ENCODE data around the gene DNAH3.
A peak's percentile ranks its signal among the peaks of the same experiment; 100 is the strongest.
"Not testable (repeated sequence)": the region's sequence is repeated elsewhere in the genome, so short reads cannot be mapped to it uniquely, and the experiment has no call there.

DNAH3 gene

GRCh38 chr16:21116148-21116693, 34.4 kb downstream of the DNAH3 start:
- no peak for FAIRE-seq

- not testable (repeated sequence) for FAIRE-seq
Measured at GRCh38 chr16:21115551-21115950, 35.1 kb downstream of the DNAH3 start.

DNA sequence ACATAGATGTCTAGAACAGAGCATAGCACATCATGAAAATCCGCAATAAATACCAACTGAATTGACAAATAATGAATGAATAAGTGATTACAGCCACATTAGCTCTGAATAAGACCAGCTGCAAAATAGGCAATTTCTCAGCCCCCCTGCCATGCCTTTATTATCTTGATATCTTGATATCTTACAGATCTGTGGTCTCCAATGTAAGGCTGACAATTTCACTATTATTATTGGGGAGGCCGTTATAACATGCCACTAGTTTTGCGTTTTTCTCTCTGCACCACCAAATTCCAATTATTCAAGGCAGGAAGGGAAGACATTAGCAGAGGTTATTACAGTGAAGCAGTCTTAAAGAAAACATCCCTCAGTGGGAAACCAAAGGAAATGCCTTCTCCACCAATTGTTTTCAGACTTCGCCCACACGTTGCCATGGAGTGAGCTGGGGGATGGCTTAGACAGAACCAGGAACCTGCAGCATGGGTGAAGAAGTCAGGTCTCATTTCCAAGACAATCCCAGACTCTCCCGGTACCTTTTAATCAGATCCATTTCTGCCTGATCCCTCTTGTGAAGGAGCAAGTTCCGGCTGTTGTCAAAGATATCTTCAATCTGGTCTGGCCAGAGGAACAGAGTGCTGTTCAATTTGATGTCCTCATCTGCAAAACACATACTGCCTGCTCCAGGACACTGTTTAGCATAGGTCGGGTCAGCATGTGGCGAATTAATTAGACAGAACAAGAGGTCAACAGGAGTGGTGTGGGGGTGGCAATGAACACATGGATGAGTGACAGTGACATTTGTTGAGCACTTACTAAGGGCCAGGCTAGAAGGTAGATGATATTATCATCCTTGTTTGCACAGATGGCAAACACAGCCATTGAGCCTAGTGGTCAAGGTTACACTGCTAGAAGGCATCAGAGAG, 46.4 kb downstream of the DNAH3 start:
- no peak for FAIRE-seq

- FAIRE-seq: no peak
Measured at GRCh38 chr16:21101631-21102420, 48.8 kb downstream of the DNAH3 start.

DNA sequence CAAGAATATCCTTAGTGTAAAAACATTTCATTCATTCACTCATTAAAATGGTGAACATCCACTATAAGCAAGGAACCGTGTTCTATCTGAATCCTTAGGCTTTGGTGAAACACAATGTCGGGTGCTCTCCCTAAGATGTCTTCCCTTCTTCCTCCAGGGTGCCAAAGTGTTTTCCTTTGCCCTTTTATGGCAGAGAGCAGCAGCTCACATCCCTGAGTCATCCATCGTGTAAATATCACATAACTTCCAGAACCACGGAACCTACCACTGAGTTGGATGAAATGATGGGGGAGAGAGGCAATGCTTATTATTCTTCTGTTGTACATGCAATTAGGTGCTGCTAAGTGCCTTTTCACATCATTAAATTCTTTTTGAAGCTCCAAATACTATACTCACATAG, 50.2 kb downstream of the DNAH3 start:
- no peak for FAIRE-seq

DNA sequence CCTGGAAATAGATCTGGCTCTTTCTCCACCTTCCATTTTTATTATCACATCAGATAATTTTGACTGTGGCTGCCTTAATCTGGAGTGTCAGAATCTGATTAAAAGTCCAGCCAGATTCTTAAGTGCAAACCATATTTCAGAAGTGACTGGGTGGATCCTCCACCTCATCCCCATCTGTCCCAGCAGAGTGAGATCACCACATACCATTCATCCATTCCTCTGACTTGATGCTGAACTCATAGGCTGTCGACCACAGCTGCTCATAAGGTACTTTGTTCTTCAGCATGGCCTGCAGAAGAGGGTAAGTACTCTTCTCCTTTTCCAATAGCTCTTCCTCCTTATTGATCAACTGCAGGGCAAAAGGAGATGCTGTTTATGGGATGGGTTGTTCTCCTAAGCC, 53.5 kb downstream of the DNAH3 start:
- no peak for FAIRE-seq

- not testable (repeated sequence) for FAIRE-seq
Measured at GRCh38 chr16:21094719-21095118, 55.9 kb downstream of the DNAH3 start.

DNA sequence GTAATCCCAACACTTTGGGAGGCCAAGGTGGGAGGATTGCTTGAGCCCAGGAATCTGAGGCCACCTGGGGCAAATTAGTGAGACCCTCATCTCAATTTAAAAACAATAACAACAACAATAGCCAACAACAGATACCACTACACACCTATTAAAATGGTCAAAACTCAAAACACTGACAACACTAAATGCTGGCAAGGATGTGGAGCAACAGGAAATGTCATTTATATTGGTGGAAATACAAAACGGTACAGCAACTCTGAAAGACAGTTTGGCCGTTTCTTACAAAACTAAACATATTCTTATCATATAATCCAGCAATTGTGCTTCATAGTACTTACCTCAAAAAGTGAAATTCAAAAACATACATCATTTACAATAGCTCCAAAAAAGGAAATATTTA, 57.7 kb downstream of the DNAH3 start:
- FAIRE-seq: no peak

DNA sequence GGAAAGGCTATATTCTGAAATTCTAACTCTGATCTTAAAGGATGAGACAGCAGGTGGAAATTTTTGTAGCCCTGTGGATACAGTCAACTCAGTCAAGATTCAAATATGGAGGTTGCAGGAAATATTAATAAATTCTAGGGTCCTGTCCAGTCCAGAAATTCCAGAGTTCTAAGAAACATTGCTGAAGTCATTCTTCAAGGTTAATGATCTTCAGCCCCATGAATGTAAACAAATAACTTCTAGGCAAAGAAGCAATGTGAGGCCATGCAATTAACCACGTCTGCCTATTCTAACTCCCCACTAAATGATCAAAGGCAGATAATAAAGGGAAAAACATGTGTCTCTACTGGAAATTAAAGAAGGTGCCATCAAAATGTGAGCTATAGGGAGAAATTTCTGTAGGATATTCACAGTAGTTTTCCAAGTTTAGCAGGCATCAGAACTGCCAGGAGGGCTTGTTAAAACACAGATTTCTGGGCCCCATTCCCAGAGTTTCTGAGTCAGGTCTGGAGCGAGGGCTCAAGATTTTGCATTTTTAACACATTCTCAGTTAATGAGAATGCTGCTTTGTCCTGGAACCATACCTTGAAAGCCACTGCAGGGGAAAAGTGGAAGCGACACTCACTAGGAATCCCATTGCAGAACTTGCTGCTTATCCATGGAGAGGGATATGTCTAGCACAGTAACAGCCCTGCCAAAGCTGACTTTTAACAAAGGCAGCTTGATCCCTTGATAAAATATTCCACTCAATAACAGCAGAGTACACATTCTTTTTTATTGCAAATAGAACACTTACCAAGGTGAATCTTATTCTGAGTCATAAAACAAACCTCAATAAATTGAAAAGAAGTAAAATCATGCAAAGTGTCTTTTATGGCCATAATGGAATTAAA, 61.8 kb downstream of the DNAH3 start:
- FAIRE-seq: no peak

DNA sequence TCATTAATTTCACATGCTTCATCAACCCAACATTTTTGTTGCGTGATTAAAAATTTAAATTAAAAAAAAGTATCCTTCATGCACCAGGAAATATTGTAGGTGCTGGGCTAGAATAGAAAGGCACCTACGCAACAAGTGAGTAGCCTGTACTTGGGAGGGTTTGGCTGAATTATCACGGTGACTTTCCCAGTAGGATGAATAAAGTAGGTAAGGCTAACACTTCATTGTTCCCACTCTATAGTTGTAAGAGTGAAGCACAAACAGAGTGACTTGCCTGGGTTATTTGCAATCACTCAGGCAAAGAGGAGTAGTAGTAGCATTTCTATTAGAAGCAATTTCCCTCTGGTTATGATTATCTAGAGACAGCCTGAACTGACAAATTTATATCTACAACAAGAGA, 62.5 kb downstream of the DNAH3 start:
- no peak for FAIRE-seq

DNA sequence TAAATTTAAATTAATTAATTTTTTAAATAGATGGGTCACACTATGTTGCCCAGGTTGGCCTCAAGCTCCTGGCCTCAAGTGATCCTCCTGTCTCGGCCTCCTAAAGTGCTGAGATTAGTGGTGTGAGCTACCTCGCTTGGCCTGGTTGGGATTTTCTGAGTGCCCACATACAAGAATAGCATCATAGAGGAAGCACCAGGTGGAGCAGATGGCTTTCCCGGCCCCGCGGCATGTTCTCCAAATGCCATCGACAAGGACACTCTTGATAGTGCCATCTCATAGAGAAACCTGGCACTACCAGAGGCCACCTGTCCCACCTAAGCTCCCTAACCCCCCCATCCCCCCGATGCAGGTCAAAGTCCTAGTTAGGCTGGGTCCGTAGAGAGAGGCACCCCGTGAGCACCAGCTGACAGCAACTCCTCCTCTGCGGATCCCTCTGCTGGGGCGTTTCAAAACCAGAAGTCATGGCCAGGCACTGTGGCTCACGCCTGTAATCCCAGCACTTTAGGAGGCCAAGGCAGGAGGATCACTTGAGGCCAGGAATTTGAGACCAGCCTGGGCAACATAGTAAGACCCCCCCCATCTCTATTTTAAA, 65.9 kb downstream of the DNAH3 start:
- no peak for FAIRE-seq

DNA sequence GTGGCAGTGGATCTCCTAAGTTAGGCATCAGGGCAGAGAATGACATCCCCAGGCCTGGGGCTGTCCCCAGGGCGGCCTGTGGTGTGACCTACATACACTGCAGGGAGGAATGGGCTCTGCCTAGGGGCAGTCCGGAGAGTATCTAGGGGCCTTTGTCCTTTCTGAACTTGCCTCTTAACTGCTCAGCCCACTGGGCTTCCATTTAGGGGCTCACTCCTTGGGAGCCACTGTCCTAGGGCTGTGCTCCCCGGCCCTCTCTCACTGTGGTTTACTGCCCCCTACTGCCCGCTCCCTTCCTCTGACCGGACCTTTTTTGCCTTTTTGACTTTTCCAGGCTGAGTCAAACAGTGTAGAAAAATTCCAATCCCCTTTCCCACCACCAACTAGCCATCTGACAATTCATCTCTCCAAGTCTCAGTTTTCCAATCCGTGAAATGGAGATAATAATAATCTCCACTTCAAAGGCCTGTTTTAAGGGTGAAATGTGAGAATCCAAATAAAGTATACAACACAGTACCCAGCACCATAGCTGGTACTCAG, 66.8 kb downstream of the DNAH3 start:
- peak; percentile 49 for FAIRE-seq

DNA sequence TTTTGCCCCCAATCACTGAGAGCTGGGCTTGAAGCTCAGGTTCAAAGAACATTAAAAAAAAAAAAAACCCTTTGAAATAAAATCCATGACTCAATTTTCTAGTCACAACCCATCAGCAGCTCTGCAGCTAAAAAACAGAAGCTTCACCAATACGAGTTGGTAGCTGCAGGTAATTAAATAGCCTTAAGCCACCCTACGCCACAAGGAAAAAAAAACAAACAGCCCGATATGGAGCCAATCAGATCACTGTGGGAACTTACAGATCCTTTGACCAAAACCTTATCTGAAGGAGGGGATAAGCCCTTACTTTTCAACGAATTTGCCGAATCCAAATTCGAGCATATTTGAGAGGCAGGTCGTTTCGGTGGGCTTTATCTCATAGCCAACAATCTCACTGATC, 69.3 kb downstream of the DNAH3 start:
- no peak for FAIRE-seq

DNA sequence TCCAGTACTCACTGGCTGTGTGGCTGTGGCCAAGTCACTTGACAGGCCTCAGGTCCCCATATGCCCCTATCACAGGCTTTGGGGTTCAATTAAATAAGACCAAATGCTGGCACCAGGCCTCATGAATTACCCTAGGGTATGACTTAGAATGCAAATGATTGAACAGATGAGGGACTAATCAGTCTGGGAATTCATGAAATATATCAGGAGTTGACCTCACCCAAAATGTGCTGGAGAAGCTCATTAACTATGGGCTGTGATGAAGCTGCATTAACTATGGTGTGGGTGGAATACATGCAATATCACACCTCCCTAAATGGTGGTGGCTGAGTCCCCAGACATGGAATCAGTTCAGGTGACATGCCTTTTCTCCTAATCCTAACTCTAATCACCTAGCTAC, 72.1 kb downstream of the DNAH3 start:
- FAIRE-seq: no peak

DNA sequence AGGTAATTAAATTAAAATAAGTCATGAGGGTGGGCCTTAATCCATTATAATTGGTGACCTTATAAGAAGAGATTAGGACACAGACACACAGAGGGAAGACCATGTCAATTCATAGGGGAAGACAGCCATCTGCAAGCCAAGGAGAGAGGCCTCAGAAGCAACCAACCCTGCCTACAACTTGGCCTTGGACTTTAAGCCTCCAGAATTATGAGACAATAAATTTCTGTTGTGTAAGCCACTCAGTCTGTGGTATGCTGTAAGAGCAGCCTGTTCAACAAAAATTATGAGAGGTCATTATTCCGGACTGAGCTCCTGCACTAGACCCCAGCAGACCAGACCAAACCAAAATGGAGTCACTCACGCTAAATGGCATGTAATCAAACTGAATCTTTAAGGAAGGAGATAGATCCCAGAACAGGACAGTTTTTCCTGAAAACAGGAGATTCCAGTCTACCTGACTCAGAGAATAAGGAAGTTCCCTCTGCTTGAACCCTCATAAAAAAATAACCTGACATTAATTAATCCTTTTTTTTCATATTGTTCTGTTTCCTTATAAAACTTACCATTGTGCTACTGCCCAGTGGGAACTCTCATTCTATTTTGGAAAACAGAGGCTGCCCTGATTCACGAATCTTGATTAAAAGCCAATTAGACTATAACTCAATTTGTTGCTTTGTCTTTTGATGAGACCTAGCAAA, 74.3 kb downstream of the DNAH3 start:
- no peak for FAIRE-seq

DNA sequence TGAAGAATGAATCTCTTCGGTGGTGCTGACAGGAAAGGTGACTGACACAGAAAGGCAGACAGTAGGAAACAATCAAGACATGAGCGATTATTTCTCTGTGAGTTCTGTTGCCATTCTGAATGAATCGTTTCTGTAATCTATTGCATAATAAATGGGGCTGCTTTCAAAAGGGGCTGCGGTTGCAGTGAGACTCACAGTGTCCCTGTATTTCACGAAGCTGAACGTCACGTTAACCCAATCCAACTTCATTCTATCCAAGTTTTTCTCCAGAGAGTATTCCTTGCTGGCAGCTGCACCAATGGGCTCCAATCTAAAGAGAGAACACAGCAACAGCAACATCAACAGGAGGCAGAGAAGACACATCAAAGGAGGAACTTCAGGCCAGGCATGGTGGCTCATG, 75.4 kb downstream of the DNAH3 start:
- no peak for FAIRE-seq

- FAIRE-seq: no peak
Measured at GRCh38 chr16:21072976-21073375, 77.7 kb downstream of the DNAH3 start.

DNA sequence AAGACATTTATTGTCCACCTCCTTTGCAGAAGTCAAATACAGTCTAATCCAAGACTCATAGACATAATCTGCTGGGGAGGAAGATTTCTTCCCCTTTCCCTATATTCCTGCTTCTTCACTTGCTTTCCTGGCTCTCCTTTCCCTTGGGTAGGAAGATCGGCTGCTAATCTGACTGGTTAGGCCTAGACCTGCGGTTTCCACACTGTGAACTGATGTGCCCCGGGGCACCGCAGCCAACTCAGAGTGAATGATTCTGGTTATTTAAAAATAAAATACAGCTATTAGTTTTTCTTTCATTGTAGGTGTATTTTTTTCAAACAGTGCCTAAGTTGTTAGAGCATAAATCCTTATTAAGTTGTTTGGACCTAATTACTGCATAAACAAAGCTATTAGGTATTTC, 78.9 kb downstream of the DNAH3 start:
- FAIRE-seq: no peak

- FAIRE-seq: no peak
Measured at GRCh38 chr16:21070564-21070963, 80.1 kb downstream of the DNAH3 start.

DNA sequence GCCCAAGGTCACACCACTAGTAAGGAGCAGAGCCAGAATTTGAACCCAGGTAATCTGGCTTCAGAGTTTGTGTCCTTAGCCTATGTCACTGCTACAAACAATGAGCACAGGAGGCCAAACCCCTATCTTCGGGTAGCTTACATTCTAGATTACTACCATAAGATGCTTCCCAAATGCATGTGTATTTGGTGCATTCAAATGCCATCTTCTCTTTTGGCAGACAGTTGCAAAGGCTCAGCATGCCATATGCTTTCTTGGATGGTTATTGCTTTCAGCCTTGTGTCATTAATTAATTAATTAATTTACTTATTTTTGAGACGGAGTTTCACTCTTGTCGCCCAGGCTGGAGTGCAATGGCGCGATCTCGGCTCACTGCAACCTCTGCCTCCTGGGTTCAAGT, 80.7 kb downstream of the DNAH3 start:
- FAIRE-seq: no peak

DNA sequence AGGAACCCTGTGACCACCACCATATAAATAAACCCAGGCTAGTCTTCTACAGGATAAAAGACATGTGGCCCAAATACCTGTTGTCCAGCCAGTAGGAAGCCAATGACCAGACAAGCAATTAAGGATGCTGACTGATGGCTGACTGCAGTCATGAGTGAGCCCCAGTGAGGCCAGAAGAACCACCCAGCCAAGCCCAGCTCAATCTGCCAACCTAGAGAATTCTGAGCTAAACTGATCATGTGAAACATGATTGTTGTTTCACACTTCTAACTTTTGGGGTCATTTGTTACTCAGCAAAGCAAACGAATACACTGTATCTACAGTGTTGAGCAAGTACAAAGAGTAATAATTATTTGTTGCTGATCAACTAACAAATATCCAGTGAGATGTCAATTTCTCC, 86.4 kb downstream of the DNAH3 start:
- no peak for FAIRE-seq

All from G401.6 (cell line).